Measurements from ENCODE around the gene RBSN. TPM values are rescaled to one million over a fixed set of nuclear protein-coding genes. Genes with fewer than 3 reads are reported as not detected.

Gene RBSN
- polyA plus RNA-seq, 3 donors = 22.3 to 22.8 (median 22.7) TPM

- DNase-seq (ENCODE audit: low read depth in 3 of 3, low spot score in 2 of 3) = no peak
Measured at GRCh38 chr3:15102256-15102655, 3.3 kb upstream of the RBSN start.

- DNase-seq (ENCODE audit: low read depth in 3 of 3, low spot score in 2 of 3) = no peak
Measured at GRCh38 chr3:15099364-15100098, 583 bp upstream of the RBSN start.

- no peak for DNase-seq (ENCODE audit: low read depth in 3 of 3, low spot score in 2 of 3)
Measured at GRCh38 chr3:15097891-15098290, 1.1 kb downstream of the RBSN start.

- DNase-seq (ENCODE audit: low read depth in 3 of 3, low spot score in 2 of 3) = no peak
Measured at GRCh38 chr3:15096046-15096445, 2.9 kb downstream of the RBSN start.

- DNase-seq (ENCODE audit: low read depth in 3 of 3, low spot score in 2 of 3) = no peak
Measured at GRCh38 chr3:15094187-15094875, 4.6 kb downstream of the RBSN start.

GRCh38 chr3:15092686-15093085 is 6.3 kb downstream of the RBSN start:
- no peak for DNase-seq (ENCODE audit: low read depth in 3 of 3, low spot score in 2 of 3)

GRCh38 chr3:15091575-15091974 is 7.4 kb downstream of the RBSN start:
- no peak for DNase-seq (ENCODE audit: low read depth in 3 of 3, low spot score in 2 of 3)

- DNase-seq (ENCODE audit: low read depth in 3 of 3, low spot score in 2 of 3) = no peak
Measured at GRCh38 chr3:15089201-15089600, 9.7 kb downstream of the RBSN start.

GRCh38 chr3:15086699-15087098 is 12.2 kb downstream of the RBSN start:
- no peak for DNase-seq (ENCODE audit: low read depth in 3 of 3, low spot score in 2 of 3)

- no peak for DNase-seq (ENCODE audit: low read depth in 3 of 3, low spot score in 2 of 3)
Measured at GRCh38 chr3:15086263-15086662, 12.7 kb downstream of the RBSN start.

GRCh38 chr3:15083252-15083651 is 15.7 kb downstream of the RBSN start:
- no peak for DNase-seq (ENCODE audit: low read depth in 3 of 3, low spot score in 2 of 3)

GRCh38 chr3:15081960-15082664 is 16.8 kb downstream of the RBSN start:
- no peak for DNase-seq (ENCODE audit: low read depth in 3 of 3, low spot score in 2 of 3)

GRCh38 chr3:15079091-15079490 is 19.9 kb downstream of the RBSN start:
- no peak for DNase-seq (ENCODE audit: low read depth in 3 of 3, low spot score in 2 of 3)

- no peak for DNase-seq (ENCODE audit: low read depth in 3 of 3, low spot score in 2 of 3)
Measured at GRCh38 chr3:15074500-15074899, 24.4 kb downstream of the RBSN start.

GRCh38 chr3:15071699-15072098 is 27.2 kb downstream of the RBSN start:
- DNase-seq (ENCODE audit: low read depth in 3 of 3, low spot score in 2 of 3) = no peak

- no peak for DNase-seq (ENCODE audit: low read depth in 3 of 3, low spot score in 2 of 3)
Measured at GRCh38 chr3:15069441-15069840, 29.5 kb downstream of the RBSN start.

GRCh38 chr3:15066467-15066866 is 32.5 kb downstream of the RBSN start:
- DNase-seq (ENCODE audit: low read depth in 3 of 3, low spot score in 2 of 3) = no peak

- no peak for DNase-seq (ENCODE audit: low read depth in 3 of 3, low spot score in 2 of 3)
Measured at GRCh38 chr3:15065550-15066007, 33.4 kb downstream of the RBSN start.

- peak; percentile 72 to 79 (median 74) for DNase-seq (ENCODE audit: low read depth in 3 of 3, low spot score in 2 of 3)
Measured at GRCh38 chr3:15064835-15065549, 34.0 kb downstream of the RBSN start, which contains the start of gene MRPS25. Gene MRPS25, minus strand, starts transcription at chr3:15065315. Its CDS starts 121 bp downstream, at chr3:15065194.

GRCh38 chr3:15064299-15064834 is 34.6 kb downstream of the RBSN start:
- DNase-seq (ENCODE audit: low read depth in 3 of 3, low spot score in 2 of 3) = no peak

Measured in right renal cortex interstitium (tissue), 3 donors.